Kidney (tissue), 14 donors: ENCODE results near the gene NPAS3. TPM values are rescaled to one million over a fixed set of nuclear protein-coding genes. Genes with fewer than 3 reads are reported as not detected.

Source experiments
- DNase-seq, 5 donors: peaks; one replicate each; pipeline ENCODE4 v3.0.0-alpha.2; 2013 to 2020
- FAIRE-seq: peaks from 2 replicates; lab custom pipeline; 2012; peaks lifted over from hg19 to GRCh38; lab: Jason Lieb, UNC
- H3K27ac ChIP-seq, 2 donors: one replicate each; pipeline ENCODE4 v1.7.0; 2013; ENCODE audit warnings: low read depth in 2 of 2, low read length in 2 of 2, inconsistent platforms in 1 of 2
- H3K27me3 ChIP-seq: one replicate; pipeline ENCODE4 v1.7.1; 2013; ENCODE audit warnings: low read length, inconsistent platforms; ENCODE audit not compliant: control insufficient read depth, insufficient read depth
- H3K36me3 ChIP-seq, 3 donors: one replicate each; pipeline versions ENCODE4 v1.7.0 to v1.7.1; 2013; ENCODE audit warnings: low read length in 3 of 3, control low read depth in 1 of 3, inconsistent platforms in 1 of 3; ENCODE audit not compliant: insufficient read depth in 3 of 3, control insufficient read depth in 2 of 3
- H3K4me1 ChIP-seq, 3 donors: one replicate each; pipeline versions ENCODE4 v1.7.0 to v1.7.1; 2013; ENCODE audit warnings: low read length in 3 of 3, inconsistent platforms in 1 of 3, low read depth in 1 of 3; ENCODE audit not compliant: control insufficient read depth in 2 of 3, insufficient read depth in 2 of 3
- H3K4me3 ChIP-seq, 3 donors: one replicate each; pipeline versions ENCODE4 v1.7.0 to v1.8.1; 2013; ENCODE audit warnings: low read length in 3 of 3, control low read depth in 1 of 3, inconsistent platforms in 1 of 3
- H3K9ac ChIP-seq, 3 donors: one replicate each; pipeline versions ENCODE4 v1.7.0 to v1.7.1; 2013; ENCODE audit warnings: low read length in 3 of 3, control low read depth in 1 of 3, inconsistent platforms in 1 of 3
- H3K9me3 ChIP-seq, 3 donors: one replicate each; pipeline versions ENCODE4 v1.7.0 to v1.7.1; 2013; ENCODE audit warnings: low read length in 3 of 3, control low read depth in 1 of 3, inconsistent platforms in 1 of 3; ENCODE audit not compliant: control insufficient read depth in 2 of 3, insufficient read depth in 1 of 3
- intact Hi-C: fragments of 100-400 bp; cut with DNase I; formaldehyde crosslinking; loops from one replicate; pipeline ENCODE4 v1.11.1; 2022
- polyA plus RNA-seq: library from polyadenylated mRNA; stranded (reverse); fragments of 350-450 nt; fragmentation: Illumina TruSeq; extraction: RNeasy Lipid Tissue Mini Kit (QIAGEN cat#74804); gene quantifications from one replicate; pipeline ENCODE4 v1.2.3, GENCODE V29; 2014; ENCODE audit warnings: low read depth, low replicate concordance; ENCODE audit not compliant: insufficient read depth
- total RNA-seq: library from RNA; stranded (reverse); fragmentation: NEBNext Ultra II Directional; extraction: Animal tissue kit (Norgen Biotek cat#: 25700); gene quantifications from one replicate; pipeline ENCODE4 v1.2.1, GENCODE V29; 2021
- TF ChIP-seq, protein P1 (sequence below): IDR thresholded peaks from 3 replicates; pipeline ENCODE4 v1.5.1; 2012; ENCODE audit warnings: mild to moderate bottlenecking, moderate library complexity, borderline replicate concordance; ENCODE audit not compliant: insufficient read depth; ENCODE audit errors: extremely low read depth
- donor health status: control.
- donor health status: control.
- donor health status: control.
- donor health status: control.
- donor health status: control.
- donor health status: DM: yes; HTN: yes; CAD: no.
- donor health status: Normal renal cell carcinoma (clear cell type).

Gene NPAS3
- total and polyA plus RNA-seq, 2 donors from 2014 or later: 0.82 to 5.0 TPM

DNA sequence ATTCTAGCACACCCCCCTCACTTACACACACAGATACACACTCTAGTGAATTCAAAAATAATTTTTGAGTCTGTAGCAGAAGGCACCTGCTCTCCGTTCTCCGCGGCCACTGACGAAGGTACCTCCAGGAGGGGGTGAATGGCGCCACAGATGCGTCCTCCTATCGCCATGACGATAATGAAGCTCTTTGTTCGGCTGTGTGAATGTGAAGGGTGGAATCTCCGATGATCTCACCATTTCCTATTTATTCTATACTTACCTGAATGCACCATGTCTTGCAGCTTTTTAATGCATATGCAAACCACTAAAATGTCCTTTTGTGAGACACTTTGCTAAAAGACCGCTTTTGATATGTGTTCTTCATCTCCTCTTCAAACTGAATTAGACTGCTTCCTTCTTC, 849.5 kb downstream of the NPAS3 start:
- no peak for FAIRE-seq
- intact Hi-C loops: no loop called here
- H3K36me3 ChIP-seq: no peaks in the 10 kb centered on the region

DNA sequence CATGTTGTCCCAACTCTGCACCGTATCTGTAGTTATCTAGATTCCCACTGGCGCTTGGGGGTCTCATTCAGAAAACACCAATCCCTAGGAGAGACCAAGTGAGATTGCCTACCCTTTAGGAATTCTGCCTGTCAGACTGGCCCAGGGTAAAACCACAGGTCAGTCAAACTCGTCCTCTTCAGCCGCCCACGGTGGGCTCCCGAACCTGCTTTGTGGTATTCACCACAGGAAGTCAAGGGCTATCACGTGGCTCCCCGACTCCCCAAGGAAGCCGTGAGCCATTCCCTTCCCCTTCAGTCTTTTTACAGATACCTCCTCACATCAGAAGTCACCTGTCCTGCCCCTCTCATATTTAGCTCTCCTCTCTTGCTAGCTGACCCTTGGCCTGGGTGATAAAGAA, 852.3 kb downstream of the NPAS3 start:
- DNase-seq (no peak), FAIRE-seq (no peak)
- Histone ChIP-seq H3K27ac (no peak overlapping the region), H3K9me3 (no peaks in the 10 kb centered on the region), H3K4me3 (no peak overlapping the region), H3K9ac (no peak overlapping the region), H3K27me3 (no peaks in the 10 kb centered on the region), H3K36me3 (no peaks in the 10 kb centered on the region), H3K4me1 (peaks cover 0 to 3% (median 2%) of the 10 kb centered on the region in 3 donors)
- intact Hi-C loops: loop anchor here (10.0 kb wide), 1 partner anchor 1216 kb away; no protein-coding TSS in a partner anchor
- TF ChIP-seq, protein P1, sequence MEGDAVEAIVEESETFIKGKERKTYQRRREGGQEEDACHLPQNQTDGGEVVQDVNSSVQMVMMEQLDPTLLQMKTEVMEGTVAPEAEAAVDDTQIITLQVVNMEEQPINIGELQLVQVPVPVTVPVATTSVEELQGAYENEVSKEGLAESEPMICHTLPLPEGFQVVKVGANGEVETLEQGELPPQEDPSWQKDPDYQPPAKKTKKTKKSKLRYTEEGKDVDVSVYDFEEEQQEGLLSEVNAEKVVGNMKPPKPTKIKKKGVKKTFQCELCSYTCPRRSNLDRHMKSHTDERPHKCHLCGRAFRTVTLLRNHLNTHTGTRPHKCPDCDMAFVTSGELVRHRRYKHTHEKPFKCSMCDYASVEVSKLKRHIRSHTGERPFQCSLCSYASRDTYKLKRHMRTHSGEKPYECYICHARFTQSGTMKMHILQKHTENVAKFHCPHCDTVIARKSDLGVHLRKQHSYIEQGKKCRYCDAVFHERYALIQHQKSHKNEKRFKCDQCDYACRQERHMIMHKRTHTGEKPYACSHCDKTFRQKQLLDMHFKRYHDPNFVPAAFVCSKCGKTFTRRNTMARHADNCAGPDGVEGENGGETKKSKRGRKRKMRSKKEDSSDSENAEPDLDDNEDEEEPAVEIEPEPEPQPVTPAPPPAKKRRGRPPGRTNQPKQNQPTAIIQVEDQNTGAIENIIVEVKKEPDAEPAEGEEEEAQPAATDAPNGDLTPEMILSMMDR: no peak

More for the DNA sequence above, 849.5 kb downstream of the NPAS3 start:
- H3K27ac ChIP-seq: no peak overlapping the region
- H3K4me3 ChIP-seq: no peak overlapping the region
- TF ChIP-seq, protein P1: no peak
- DNase-seq: no peak
- peaks cover 0 to 3% (median 2%) of the 10 kb centered on the region in 3 donors for H3K4me1 ChIP-seq
- H3K9me3 ChIP-seq: no peaks in the 10 kb centered on the region
- no peaks in the 10 kb centered on the region for H3K27me3 ChIP-seq
- no peak overlapping the region for H3K9ac ChIP-seq

DNA sequence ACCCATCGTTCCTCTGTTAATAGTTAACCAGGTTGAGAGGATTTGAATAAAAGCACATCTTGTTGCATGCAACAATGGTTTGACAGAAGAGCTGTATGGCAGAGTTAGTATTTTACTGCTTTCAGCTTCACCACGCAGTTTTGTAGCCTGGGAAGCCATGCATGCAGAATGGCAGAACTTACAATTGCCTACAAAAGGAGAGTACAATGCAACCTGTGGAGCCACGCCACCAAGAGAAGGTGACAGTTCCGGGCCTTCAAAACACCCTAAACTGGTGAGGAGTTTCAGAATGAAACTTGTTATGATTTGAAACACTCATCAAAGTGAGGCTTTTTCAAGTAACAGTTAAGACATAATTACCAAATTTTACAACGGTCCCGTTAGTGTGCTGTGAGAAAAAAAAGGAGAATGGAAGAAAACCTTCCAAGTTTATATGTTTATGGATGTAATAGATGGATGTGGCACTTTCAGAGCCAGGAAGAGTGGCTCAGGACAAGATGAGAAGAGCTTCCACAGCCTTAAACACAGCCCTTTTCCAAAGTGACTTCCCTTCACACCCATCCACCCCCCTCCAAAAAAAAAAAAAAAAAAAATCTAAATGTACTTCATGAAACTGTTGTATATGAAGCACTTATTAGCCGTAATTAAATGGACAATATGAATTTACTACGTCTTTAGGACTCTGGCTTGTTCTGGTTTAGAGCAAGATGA, 853.5 kb downstream of the NPAS3 start:
- H3K9me3 ChIP-seq: no peaks in the 10 kb centered on the region
- FAIRE-seq: no peak
- intact Hi-C loops: loop anchor here (10.0 kb wide), 1 partner anchor 1217 kb away; no protein-coding TSS in a partner anchor

More for the DNA sequence above, 853.5 kb downstream of the NPAS3 start:
- no peak overlapping the region for H3K27ac ChIP-seq
- peaks cover 0 to 3% (median 2%) of the 10 kb centered on the region in 3 donors for H3K4me1 ChIP-seq
- H3K9ac ChIP-seq: no peak overlapping the region
- no peaks in the 10 kb centered on the region for H3K27me3 ChIP-seq
- peak overlapping the region in 1 of 3 donors; percentile 57 for H3K4me3 ChIP-seq
- TF ChIP-seq, protein P1: no peak
- H3K36me3 ChIP-seq: no peaks in the 10 kb centered on the region
- DNase-seq: peak in 3 of 5 donors; percentile 23 to 43 (median 39)
